Stimulated activated CD8-positive, alpha-beta memory T cell treated with anti-CD3 and anti-CD28 coated beads, Interleukin-2, amount 100 ng/mL, for 1 hour (primary cell): ENCODE results near the gene NPPB.

Experiments used
- DNase-seq, 2 donors: peaks; one replicate each; pipeline ENCODE4 v3.0.0-alpha.2; 2020; ENCODE audit warnings: low read depth in 2 of 2

Gene NPPB

GRCh38 chr1:11835441-11836225 is 23.1 kb downstream of the NPPB start:
- no peak for DNase-seq

GRCh38 chr1:11833900-11834299 is 24.8 kb downstream of the NPPB start:
- DNase-seq = no peak

GRCh38 chr1:11833497-11833896 is 25.2 kb downstream of the NPPB start:
- DNase-seq = no peak

- DNase-seq = no peak
Measured at GRCh38 chr1:11831945-11832725, 26.6 kb downstream of the NPPB start.

GRCh38 chr1:11828511-11828910 is 30.2 kb downstream of the NPPB start:
- DNase-seq = no peak

GRCh38 chr1:11826946-11827345 is 31.8 kb downstream of the NPPB start:
- no peak for DNase-seq

GRCh38 chr1:11825131-11825530 is 33.6 kb downstream of the NPPB start:
- no peak for DNase-seq

GRCh38 chr1:11823366-11824137 is 35.2 kb downstream of the NPPB start:
- no peak for DNase-seq

GRCh38 chr1:11822091-11822490 is 36.7 kb downstream of the NPPB start:
- no peak for DNase-seq

GRCh38 chr1:11817192-11817591 is 41.6 kb downstream of the NPPB start:
- no peak for DNase-seq

- no peak for DNase-seq
Measured at GRCh38 chr1:11813021-11813420, 45.7 kb downstream of the NPPB start.
